Measurements from ENCODE around the gene PARD6B. TPM values are rescaled to one million over a fixed set of nuclear protein-coding genes. Genes with fewer than 3 reads are reported as not detected.
"Not testable (repeated sequence)": the region's sequence is repeated elsewhere in the genome, so short reads cannot be mapped to it uniquely, and the experiment has no call there.

PARD6B gene
- total and polyA plus RNA-seq, 2 of the 13 experiments (the other 11 are each of a cell fraction or from before 2014, with no cell fraction given): 6.9 to 22.2 TPM

DNA sequence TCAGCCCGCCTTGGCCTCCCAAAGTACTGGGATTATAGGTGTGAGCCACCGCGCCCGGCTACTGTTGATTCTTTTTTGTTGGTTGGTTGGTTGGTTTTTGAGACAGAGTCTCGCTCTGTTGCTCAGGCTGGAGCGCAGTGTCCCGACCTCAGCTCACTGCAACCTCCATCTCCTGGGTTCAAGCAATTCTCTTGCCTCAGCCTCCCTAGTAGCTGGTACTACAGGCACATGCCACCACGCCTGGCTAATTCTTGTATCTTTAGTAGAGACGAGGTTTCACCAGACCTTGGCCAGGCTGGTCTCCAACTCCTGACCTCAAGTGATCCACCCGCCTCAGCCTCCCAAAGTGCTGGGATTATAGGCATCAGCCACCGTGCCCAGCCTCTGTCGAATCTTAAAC lies 17.0 kb upstream of the PARD6B start:
- H3K27ac ChIP-seq (ENCODE audit: extremely low read length, insufficient read depth, low read length); intact Hi-C loops (cut with micrococcal nuclease; ENCODE audit: unreplicated experiment); ATAC-seq; H4K20me1 ChIP-seq (ENCODE audit: insufficient read depth, low read length); H3K36me3 ChIP-seq (replicated peaks in 1 of 2; ENCODE audit: control insufficient read depth in 1 of 2, insufficient read depth in 2 of 2, low read length in 2 of 2); H3K79me2 ChIP-seq (ENCODE audit: insufficient read depth, low read length); DNase-seq (ENCODE audit: low spot score); FAIRE-seq; H3K9me3 ChIP-seq (ENCODE audit: low read length); BruUV-seq (replicated peaks); in situ Hi-C loops (cut with HindIII; ENCODE audit: extremely low pct_ligation_motif_present, low pct_unique_long_range_greater_than_20kb); H3K9ac ChIP-seq (ENCODE audit: insufficient read depth, low read depth, low read length); H2AFZ ChIP-seq (ENCODE audit: low read length); H3K27me3 ChIP-seq (ENCODE audit: control insufficient read depth in 1 of 2, insufficient read depth in 2 of 2, low read length in 2 of 2); H3K4me2 ChIP-seq (ENCODE audit: low read depth, low read length); H3K4me3 ChIP-seq (replicated peaks in 1 of 3; ENCODE audit: insufficient read depth in 1 of 3, low read depth in 2 of 3, low read length in 3 of 3): not testable (repeated sequence)
- peaks cover 42% of the 10 kb centered on the region for H3K4me1 ChIP-seq (ENCODE audit: insufficient read depth, low read length)
- ChIA-PET POLR2A (interaction anchor here (0.9 to 1.2 kb wide), 2 partner anchors 15 to 51 kb away, joined by 3 to 5 read pairs; no protein-coding TSS in a partner anchor), CTCF (ENCODE audit: low intra/inter-chr PET ratio, low total read pairs) (interaction anchor here (1.3 to 1.5 kb wide), 3 partner anchors 51 to 126 kb away, joined by 3 to 5 read pairs (median 4); no protein-coding TSS in a partner anchor)
- TF ChIP-seq, protein P1, sequence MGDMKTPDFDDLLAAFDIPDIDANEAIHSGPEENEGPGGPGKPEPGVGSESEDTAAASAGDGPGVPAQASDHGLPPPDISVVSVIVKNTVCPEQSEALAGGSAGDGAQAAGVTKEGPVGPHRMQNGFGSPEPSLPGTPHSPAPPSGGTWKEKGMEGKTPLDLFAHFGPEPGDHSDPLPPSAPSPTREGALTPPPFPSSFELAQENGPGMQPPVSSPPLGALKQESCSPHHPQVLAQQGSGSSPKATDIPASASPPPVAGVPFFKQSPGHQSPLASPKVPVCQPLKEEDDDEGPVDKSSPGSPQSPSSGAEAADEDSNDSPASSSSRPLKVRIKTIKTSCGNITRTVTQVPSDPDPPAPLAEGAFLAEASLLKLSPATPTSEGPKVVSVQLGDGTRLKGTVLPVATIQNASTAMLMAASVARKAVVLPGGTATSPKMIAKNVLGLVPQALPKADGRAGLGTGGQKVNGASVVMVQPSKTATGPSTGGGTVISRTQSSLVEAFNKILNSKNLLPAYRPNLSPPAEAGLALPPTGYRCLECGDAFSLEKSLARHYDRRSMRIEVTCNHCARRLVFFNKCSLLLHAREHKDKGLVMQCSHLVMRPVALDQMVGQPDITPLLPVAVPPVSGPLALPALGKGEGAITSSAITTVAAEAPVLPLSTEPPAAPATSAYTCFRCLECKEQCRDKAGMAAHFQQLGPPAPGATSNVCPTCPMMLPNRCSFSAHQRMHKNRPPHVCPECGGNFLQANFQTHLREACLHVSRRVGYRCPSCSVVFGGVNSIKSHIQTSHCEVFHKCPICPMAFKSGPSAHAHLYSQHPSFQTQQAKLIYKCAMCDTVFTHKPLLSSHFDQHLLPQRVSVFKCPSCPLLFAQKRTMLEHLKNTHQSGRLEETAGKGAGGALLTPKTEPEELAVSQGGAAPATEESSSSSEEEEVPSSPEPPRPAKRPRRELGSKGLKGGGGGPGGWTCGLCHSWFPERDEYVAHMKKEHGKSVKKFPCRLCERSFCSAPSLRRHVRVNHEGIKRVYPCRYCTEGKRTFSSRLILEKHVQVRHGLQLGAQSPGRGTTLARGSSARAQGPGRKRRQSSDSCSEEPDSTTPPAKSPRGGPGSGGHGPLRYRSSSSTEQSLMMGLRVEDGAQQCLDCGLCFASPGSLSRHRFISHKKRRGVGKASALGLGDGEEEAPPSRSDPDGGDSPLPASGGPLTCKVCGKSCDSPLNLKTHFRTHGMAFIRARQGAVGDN (CRISPR knock-in tag; IDR thresholded peaks at IDR 0.05): 0 out of 2 replicates have a peak, but pooled peaks have one; percentile 17
- WGBS (ENCODE audit: low lambda C conversion rate): 68% methylated on average over 12 of the region's 12 CpGs

DNA sequence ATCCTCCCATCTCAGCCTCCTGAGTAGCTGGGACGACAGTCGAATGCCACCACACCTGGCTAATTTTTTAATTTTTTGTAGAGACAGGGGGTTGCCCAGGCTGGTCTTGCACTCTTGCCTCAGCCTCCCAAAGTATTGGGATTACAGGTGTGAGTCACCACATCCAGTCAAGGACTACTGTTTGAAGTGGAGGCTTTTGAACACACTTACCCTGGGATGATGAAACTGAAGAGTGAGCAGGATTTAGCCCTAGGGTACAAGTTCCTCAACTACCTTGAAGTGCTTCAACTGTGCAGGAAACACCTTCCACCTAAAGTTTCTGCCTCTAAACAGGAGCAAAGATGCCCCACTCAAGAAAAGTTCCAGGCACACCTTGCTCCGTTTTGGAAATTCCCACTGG lies 15.7 kb upstream of the PARD6B start:
- Histone ChIP-seq H3K79me2 (ENCODE audit: insufficient read depth, low read length) (no peaks in the 10 kb centered on the region), H3K27me3 (ENCODE audit: control insufficient read depth in 1 of 2, insufficient read depth in 2 of 2, low read length in 2 of 2) (0 out of 5 replicates have a peak, but pooled peaks cover 0 to 2% of the 10 kb centered on the region in 2 experiments), H3K4me1 (ENCODE audit: insufficient read depth, low read length) (peaks cover 35% of the 10 kb centered on the region), H3K9ac (ENCODE audit: insufficient read depth, low read depth, low read length) (no peak overlapping the region), H3K9me3 (ENCODE audit: low read length) (no peaks in the 10 kb centered on the region), H3K4me3 (replicated peaks in 1 of 3; ENCODE audit: insufficient read depth in 1 of 3, low read depth in 2 of 3, low read length in 3 of 3) (no peak overlapping the region), H3K4me2 (ENCODE audit: low read depth, low read length) (no peak overlapping the region), H3K27ac (ENCODE audit: extremely low read length, insufficient read depth, low read length) (no peak overlapping the region), H4K20me1 (ENCODE audit: insufficient read depth, low read length) (no peaks in the 10 kb centered on the region), H3K36me3 (replicated peaks in 1 of 2; ENCODE audit: control insufficient read depth in 1 of 2, insufficient read depth in 2 of 2, low read length in 2 of 2) (no peaks in the 10 kb centered on the region), H2AFZ (ENCODE audit: low read length) (no peak overlapping the region)
- intact Hi-C loops (cut with micrococcal nuclease; ENCODE audit: unreplicated experiment): no loop called here
- ChIA-PET CTCF (ENCODE audit: low intra/inter-chr PET ratio, low total read pairs) (no interaction called here), POLR2A (interaction anchor here (0.7 kb wide), 1 partner anchor 9 kb away, joined by 3 read pairs; no protein-coding TSS in a partner anchor)
- ATAC-seq (no peak), DNase-seq (ENCODE audit: low spot score) (no peak), FAIRE-seq (no peak)
- WGBS (ENCODE audit: low lambda C conversion rate): 38% methylated on average over 3 of the region's 3 CpGs
- in situ Hi-C loops (cut with HindIII; ENCODE audit: extremely low pct_ligation_motif_present, low pct_unique_long_range_greater_than_20kb): no loop called here
- BruUV-seq (replicated peaks): no TSS peak
- no peak for TF ChIP-seq PRPF4 (IDR thresholded peaks at IDR 0.05; ENCODE audit: low read depth, low read length, poor library complexity, severe bottlenecking)
- TF ChIP-seq SRSF4 (IDR thresholded peaks at IDR 0.05; ENCODE audit: low read depth, low read length, poor library complexity, severe bottlenecking): no peak
- TF ChIP-seq ZNF383 (CRISPR knock-in tag; IDR thresholded peaks at IDR 0.05; ENCODE audit: borderline replicate concordance): no peak
- TF ChIP-seq, protein P2, sequence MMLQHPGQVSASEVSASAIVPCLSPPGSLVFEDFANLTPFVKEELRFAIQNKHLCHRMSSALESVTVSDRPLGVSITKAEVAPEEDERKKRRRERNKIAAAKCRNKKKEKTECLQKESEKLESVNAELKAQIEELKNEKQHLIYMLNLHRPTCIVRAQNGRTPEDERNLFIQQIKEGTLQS (CRISPR knock-in tag; IDR thresholded peaks at IDR 0.05): 0 out of 2 replicates have a peak, but pooled peaks have one; percentile 20
- TF ChIP-seq BRCA1 (CRISPR knock-in tag; IDR thresholded peaks at IDR 0.05): no peak
- no peak for TF ChIP-seq ZFP1 (CRISPR knock-in tag; IDR thresholded peaks at IDR 0.05)
- peak; percentile 41; the same call in 1 of the 2 replicates for TF ChIP-seq ZNF547 (CRISPR knock-in tag; IDR thresholded peaks at IDR 0.05)
- peak; percentile 27; the same call in 1 of the 2 replicates for TF ChIP-seq CEBPB (IDR thresholded peaks at IDR 0.05; ENCODE audit: borderline replicate concordance, low read depth, low read length)
- TF ChIP-seq, protein P3, sequence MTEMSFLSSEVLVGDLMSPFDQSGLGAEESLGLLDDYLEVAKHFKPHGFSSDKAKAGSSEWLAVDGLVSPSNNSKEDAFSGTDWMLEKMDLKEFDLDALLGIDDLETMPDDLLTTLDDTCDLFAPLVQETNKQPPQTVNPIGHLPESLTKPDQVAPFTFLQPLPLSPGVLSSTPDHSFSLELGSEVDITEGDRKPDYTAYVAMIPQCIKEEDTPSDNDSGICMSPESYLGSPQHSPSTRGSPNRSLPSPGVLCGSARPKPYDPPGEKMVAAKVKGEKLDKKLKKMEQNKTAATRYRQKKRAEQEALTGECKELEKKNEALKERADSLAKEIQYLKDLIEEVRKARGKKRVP (CRISPR knock-in tag; IDR thresholded peaks at IDR 0.05): 0 out of 4 replicates have a peak, but pooled peaks of 1 of the 2 experiments have one; percentile 53
- TF ChIP-seq ATAD3A (CRISPR knock-in tag; IDR thresholded peaks at IDR 0.05): no peak
- no peak for TF ChIP-seq ZSCAN22 (CRISPR knock-in tag; IDR thresholded peaks at IDR 0.05)
- 0 out of 2 replicates have a peak, but pooled peaks have one; percentile 25 for TF ChIP-seq ZNF782 (CRISPR knock-in tag; IDR thresholded peaks at IDR 0.05; ENCODE audit: borderline replicate concordance)

Data from HepG2 (cell line).